GM12872 (cell line): ENCODE results near the gene CSTPP1.

Experiments used
- CTCF ChIP-seq: IDR thresholded peaks from 3 replicates; pipeline ENCODE4 v1.5.1; 2011; ENCODE audit warnings: low read depth, mild to moderate bottlenecking, low read length, moderate library complexity; ENCODE audit not compliant: insufficient read depth

CSTPP1 gene

GRCh38 chr11:46949297-46949696, 12.7 kb downstream of the CSTPP1 start:
- TF ChIP-seq CTCF = no peak

- TF ChIP-seq CTCF = no peak
Observed at GRCh38 chr11:46951864-46952263, 15.3 kb downstream of the CSTPP1 start.

- TF ChIP-seq CTCF = no peak
Observed at GRCh38 chr11:46952553-46952952, 16.0 kb downstream of the CSTPP1 start.

- no peak for TF ChIP-seq CTCF
Observed at GRCh38 chr11:46953093-46953492, 16.5 kb downstream of the CSTPP1 start.

- TF ChIP-seq CTCF = no peak
Observed at GRCh38 chr11:46958777-46959176, 22.2 kb downstream of the CSTPP1 start.

- TF ChIP-seq CTCF = no peak
Observed at GRCh38 chr11:46961041-46961440, 24.5 kb downstream of the CSTPP1 start.

- TF ChIP-seq CTCF = no peak
Observed at GRCh38 chr11:46963844-46964243, 27.3 kb downstream of the CSTPP1 start.

GRCh38 chr11:46966773-46967172, 30.2 kb downstream of the CSTPP1 start:
- no peak for TF ChIP-seq CTCF
